ENCODE data around the gene MOB1B.

MOB1B gene

DNA sequence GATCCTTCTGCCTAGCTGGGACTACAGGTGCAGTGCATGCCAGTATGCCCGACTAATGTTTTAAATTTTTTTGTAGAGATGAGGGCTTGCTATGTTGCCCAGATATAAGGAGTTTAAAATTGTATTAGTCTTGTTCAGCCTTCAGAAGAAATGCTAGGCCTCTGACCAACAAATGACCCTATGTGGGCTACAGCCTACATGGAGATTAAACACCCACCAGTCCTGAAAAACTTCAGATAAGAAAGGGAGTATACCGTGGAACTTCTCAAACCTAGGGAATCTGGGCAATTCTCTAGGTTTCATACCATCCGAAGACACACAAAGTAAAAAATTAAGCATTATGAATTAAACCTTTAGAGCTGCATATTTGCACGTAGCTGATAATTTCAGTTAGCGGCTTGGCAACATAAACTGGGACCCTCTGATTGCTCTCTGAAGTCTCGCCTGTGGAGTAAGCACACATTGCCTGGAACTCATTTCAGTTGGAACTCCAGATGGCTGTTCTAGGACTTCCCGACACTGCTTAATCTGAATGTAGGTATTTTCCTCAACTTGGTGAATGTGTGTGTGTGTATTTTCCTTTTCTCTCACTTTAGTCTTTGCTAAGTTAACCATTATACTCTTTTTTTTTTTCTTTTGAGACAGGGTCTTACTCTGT is 33.0 kb downstream of the MOB1B start:
- TF ChIP-seq, protein P1, sequence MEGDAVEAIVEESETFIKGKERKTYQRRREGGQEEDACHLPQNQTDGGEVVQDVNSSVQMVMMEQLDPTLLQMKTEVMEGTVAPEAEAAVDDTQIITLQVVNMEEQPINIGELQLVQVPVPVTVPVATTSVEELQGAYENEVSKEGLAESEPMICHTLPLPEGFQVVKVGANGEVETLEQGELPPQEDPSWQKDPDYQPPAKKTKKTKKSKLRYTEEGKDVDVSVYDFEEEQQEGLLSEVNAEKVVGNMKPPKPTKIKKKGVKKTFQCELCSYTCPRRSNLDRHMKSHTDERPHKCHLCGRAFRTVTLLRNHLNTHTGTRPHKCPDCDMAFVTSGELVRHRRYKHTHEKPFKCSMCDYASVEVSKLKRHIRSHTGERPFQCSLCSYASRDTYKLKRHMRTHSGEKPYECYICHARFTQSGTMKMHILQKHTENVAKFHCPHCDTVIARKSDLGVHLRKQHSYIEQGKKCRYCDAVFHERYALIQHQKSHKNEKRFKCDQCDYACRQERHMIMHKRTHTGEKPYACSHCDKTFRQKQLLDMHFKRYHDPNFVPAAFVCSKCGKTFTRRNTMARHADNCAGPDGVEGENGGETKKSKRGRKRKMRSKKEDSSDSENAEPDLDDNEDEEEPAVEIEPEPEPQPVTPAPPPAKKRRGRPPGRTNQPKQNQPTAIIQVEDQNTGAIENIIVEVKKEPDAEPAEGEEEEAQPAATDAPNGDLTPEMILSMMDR (conservative IDR thresholded peaks at IDR 0.05; ENCODE audit: low read depth) = no peak
- DNase-seq (ENCODE audit: low spot score) = no peak
- CTCF ChIA-PET = interaction anchor here (0.7 kb wide), 1 partner anchor 74 kb away, joined by 3 read pairs; no protein-coding TSS in a partner anchor

DNA sequence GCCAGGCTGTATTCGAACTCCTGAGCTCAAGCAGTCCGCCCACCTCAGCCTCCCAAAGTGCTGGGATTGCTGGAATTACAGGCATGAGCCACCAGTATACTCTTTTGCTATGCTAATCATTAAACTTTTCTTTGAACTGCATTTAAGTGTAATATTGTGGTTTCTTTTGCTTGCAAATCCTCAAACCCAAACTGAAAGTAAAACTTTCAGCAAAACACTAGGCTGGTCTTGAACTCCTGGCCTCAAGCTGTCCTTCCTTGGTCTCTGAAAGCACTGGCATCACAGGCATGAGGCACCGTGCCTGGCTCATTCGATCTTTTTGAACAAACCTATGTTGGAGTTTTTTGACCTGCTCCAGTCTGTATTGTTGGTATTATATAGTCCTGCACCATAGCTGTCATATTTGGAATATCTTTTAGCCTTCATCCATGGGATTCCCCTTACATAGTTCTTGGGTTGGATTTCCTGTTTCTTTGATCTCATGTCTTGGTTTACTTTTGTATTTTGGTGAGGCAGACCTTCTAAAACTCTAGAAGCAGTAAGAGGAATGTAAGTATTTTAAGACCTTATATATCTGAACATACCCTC is 34.1 kb downstream of the MOB1B start:
- TF ChIP-seq, protein P1 (conservative IDR thresholded peaks at IDR 0.05; ENCODE audit: low read depth) = no peak
- ChIA-PET CTCF (no interaction called here), POLR2A (ENCODE audit: low non-redundant PET) (no interaction called here)
- DNase-seq (ENCODE audit: low spot score) = no peak
- H3K27ac ChIP-seq = no peak overlapping the region

More for the DNA sequence above, 33.0 kb downstream of the MOB1B start:
- POLR2A ChIA-PET (ENCODE audit: low non-redundant PET) = no interaction called here
- no peak overlapping the region for H3K27ac ChIP-seq

DNA sequence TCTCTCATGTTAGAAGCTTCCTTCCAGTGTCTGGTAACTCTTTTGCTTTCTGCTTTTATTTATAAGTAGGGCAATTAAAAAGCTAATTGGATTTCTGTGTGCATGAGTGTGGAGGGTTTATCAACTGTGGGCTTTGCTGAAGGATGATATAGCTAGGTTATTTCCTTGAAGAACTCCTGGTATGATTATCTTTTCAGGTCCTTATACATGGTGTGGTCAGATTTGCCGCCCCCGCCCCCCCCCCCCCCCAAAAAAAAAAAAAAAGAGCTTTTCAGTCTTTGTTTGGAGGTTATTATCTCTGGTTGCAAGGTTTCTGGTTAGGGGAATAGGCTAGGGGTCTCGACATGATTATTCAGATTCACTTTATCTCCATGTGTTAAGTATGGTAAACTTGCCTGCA is 35.9 kb downstream of the MOB1B start:
- ChIA-PET CTCF (no interaction called here), POLR2A (ENCODE audit: low non-redundant PET) (no interaction called here)
- H3K27ac ChIP-seq = no peak overlapping the region
- DNase-seq (ENCODE audit: low spot score) = no peak
- TF ChIP-seq, protein P1 (conservative IDR thresholded peaks at IDR 0.05; ENCODE audit: low read depth) = no peak

DNA sequence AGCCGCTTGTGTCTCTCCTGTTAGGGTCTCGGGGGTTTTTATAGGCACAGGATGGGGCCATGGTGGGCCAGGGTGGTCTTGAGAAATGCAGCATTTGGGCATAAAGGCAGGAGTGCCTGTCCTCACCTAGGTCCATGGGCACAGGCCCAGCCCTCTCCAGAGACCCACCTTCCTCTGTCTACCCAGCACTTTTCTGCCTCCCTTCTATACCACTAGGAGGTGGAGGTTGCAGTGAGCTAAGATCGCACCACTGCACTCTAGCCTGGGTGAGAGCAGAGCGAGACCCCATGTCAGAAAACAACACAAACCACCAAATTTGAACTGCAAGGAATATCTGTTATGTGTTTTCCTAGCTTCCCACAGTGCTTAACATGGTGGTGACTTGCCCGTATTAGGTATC is 38.0 kb downstream of the MOB1B start:
- CTCF ChIA-PET = interaction anchor here (1.0 kb wide), 1 partner anchor 9 kb away, joined by 3 read pairs; no protein-coding TSS in a partner anchor
- DNase-seq (ENCODE audit: low spot score) = no peak
- H3K27ac ChIP-seq = no peak overlapping the region
- POLR2A ChIA-PET (ENCODE audit: low non-redundant PET) = no interaction called here
- TF ChIP-seq, protein P1 (conservative IDR thresholded peaks at IDR 0.05; ENCODE audit: low read depth) = no peak

DNA sequence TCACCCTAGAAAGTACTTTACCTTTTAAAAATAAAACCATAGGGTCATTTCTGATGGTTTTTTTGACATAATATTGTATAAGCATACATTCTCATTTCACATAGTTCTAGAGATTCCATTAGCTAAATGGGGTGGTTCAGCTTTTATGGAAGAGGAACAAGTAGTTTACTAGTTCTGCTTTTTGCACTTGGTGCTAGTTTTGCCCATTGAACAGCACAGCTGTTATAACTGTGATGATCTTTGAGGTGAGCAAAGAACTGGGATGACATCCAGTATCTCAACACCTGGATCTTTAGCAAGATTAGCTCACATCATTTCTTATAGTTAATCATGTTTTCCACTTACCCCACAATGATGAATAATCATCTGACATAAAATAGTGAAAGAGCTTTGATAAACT is 40.9 kb downstream of the MOB1B start:
- no peak for DNase-seq (ENCODE audit: low spot score)
- ChIA-PET CTCF (no interaction called here), POLR2A (ENCODE audit: low non-redundant PET) (no interaction called here)
- TF ChIP-seq, protein P1 (conservative IDR thresholded peaks at IDR 0.05; ENCODE audit: low read depth) = no peak
- no peak overlapping the region for H3K27ac ChIP-seq

DNA sequence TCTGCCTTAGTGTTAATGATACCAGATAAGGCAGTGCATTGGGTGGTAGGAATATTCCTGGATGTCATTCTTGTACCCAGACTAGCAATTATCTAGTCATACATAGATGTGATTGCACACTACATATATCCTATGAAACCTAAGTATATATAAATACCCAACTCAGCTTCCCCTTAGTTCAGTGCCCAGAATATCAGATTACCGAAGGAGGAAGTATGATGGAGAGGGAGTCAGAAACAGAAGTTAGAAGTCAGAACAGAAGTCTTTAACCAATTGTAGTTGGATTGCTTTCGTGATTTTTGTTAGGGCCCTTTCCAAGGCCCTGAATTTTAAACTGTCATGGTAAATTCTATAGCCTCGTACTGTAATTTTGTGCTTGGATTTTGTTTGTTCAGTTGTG is 42.9 kb downstream of the MOB1B start:
- no peak for DNase-seq (ENCODE audit: low spot score)
- H3K27ac ChIP-seq = no peak overlapping the region
- ChIA-PET POLR2A (ENCODE audit: low non-redundant PET) (no interaction called here), CTCF (no interaction called here)
- TF ChIP-seq, protein P1 (conservative IDR thresholded peaks at IDR 0.05; ENCODE audit: low read depth) = no peak

Data from RWPE1 (cell line).